Fibroblast of lung (primary cell): ENCODE results near the gene TMSB4X. TPM values are rescaled to one million over a fixed set of nuclear protein-coding genes. Genes with fewer than 3 reads are reported as not detected.

Experiments
- DNase-seq, 2 donors: peaks; one replicate each; pipeline versions ENCODE4 v3.0.0 to v3.0.0-alpha.2; 2010; ENCODE audit warnings: low read depth in 2 of 2
- H2AFZ ChIP-seq: 2 replicates; pipeline ENCODE4 v1.5.1; 2012; ENCODE audit warnings: low read length, control low read depth, inconsistent platforms
- H3K27ac ChIP-seq: 2 replicates; pipeline ENCODE4 v1.5.1; 2011; ENCODE audit warnings: low read length, control low read depth; ENCODE audit not compliant: insufficient read depth
- H3K27me3 ChIP-seq: 2 replicates; pipeline ENCODE4 v1.5.1; 2011; ENCODE audit warnings: mild to moderate bottlenecking, low read length; ENCODE audit not compliant: control insufficient read depth, insufficient read depth
- H3K36me3 ChIP-seq: 2 replicates; pipeline ENCODE4 v1.5.1; 2011; ENCODE audit warnings: low read length; ENCODE audit not compliant: control insufficient read depth, insufficient read depth
- H3K4me1 ChIP-seq: 2 replicates; pipeline ENCODE4 v1.5.1; 2011; ENCODE audit warnings: low read length; ENCODE audit not compliant: control insufficient read depth, insufficient read depth; ENCODE audit errors: extremely low read depth
- H3K4me2 ChIP-seq: 2 replicates; pipeline ENCODE4 v1.5.1; 2011; ENCODE audit warnings: low read length, control low read depth; ENCODE audit not compliant: insufficient read depth; ENCODE audit errors: extremely low read depth
- H3K4me3 ChIP-seq, 4 experiments: fragments of 200-600 bp in 1 of 4; sonication (generic) in 1 of 4; replicated peaks in 1 of 4; 2 replicates each; pipeline ENCODE4 v1.5.1; 2011 to 2016; ENCODE audit warnings: low read length in 4 of 4, low read depth in 3 of 4, mild to moderate bottlenecking in 3 of 4, control low read depth in 2 of 4, inconsistent platforms in 1 of 4, mixed read lengths in 1 of 4; ENCODE audit not compliant: insufficient read depth in 1 of 4; ENCODE audit errors: control extremely low read depth in 1 of 4
- H3K79me2 ChIP-seq: 2 replicates; pipeline ENCODE4 v1.5.1; 2012; ENCODE audit warnings: mild to moderate bottlenecking, low read length, inconsistent platforms; ENCODE audit not compliant: control insufficient read depth, insufficient read depth
- H3K9ac ChIP-seq: 2 replicates; pipeline ENCODE4 v1.5.1; 2011; ENCODE audit warnings: mild to moderate bottlenecking, low read length, control low read depth; ENCODE audit not compliant: insufficient read depth
- H3K9me3 ChIP-seq: 2 replicates; pipeline ENCODE4 v1.5.1; 2012; ENCODE audit warnings: low read depth, low read length; ENCODE audit not compliant: control insufficient read depth, insufficient read depth
- H4K20me1 ChIP-seq: 2 replicates; pipeline ENCODE4 v1.5.1; 2011; ENCODE audit warnings: low read length; ENCODE audit not compliant: control insufficient read depth, insufficient read depth; ENCODE audit errors: extremely low read depth
- CTCF ChIP-seq, 2 donors: IDR thresholded peaks in 1 of 2; conservative IDR thresholded peaks in 1 of 2; 1 replicate in 1 of 2; 2 replicates in 1 of 2; pipeline ENCODE4 v1.5.1; 2011 to 2012; ENCODE audit warnings: low read length in 2 of 2, control low read depth in 1 of 2, inconsistent platforms in 1 of 2, low read depth in 1 of 2, mild to moderate bottlenecking in 1 of 2
- EZH2 ChIP-seq: IDR thresholded peaks from 2 replicates; pipeline ENCODE4 v1.5.1; 2012; ENCODE audit warnings: low read length, control low read depth, mild to moderate bottlenecking; ENCODE audit errors: missing control alignments
- polyA plus RNA-seq, 2 donors: library from polyadenylated mRNA; depleted of rRNA in 1 of 2; stranded (reverse) in 1 of 2; unstranded in 1 of 2; fragments of >200 nt; gene quantifications; 2 replicates each; pipeline ENCODE4 v1.2.1, GENCODE V29; 2011 to 2012; ENCODE audit warnings: missing spikeins in 1 of 2
- total RNA-seq: library from RNA; depleted of rRNA; stranded (reverse); fragments of >200 nt; gene quantifications from 2 replicates; pipeline ENCODE4 v1.2.1, GENCODE V29; 2014

TMSB4X gene
- total and polyA plus RNA-seq, 2 donors (not counting 1 experiment from before 2014, with no cell fraction given), result 14,631 to 17,013 TPM

- TF ChIP-seq CTCF (conservative IDR thresholded peaks at IDR 0.05 in 1 of 2, IDR thresholded peaks at IDR 0.05 in 1 of 2; ENCODE audit: low read depth in 1 of 2, low read length in 2 of 2), result no peak
- no peak for TF ChIP-seq EZH2
- Histone ChIP-seq H3K9me3 (no peaks in the 10 kb centered on the region), H3K27me3 (no peaks in the 10 kb centered on the region), H3K4me1 (peaks cover 7% of the 10 kb centered on the region), H3K4me2 (no peak overlapping the region), H3K36me3 (no peaks in the 10 kb centered on the region), H4K20me1 (no peaks in the 10 kb centered on the region), H3K4me3 (no peak overlapping the region), H3K9ac (no peak overlapping the region), H2AFZ (no peak overlapping the region), H3K79me2 (no peaks in the 10 kb centered on the region), H3K27ac (no peak overlapping the region)
- DNase-seq, result no peak
Measured at GRCh38 chrX:13024986-13025385, 50.1 kb downstream of the TMSB4X start.

Other genes with a start within 250 kb of the TMSB4X start
- gene PRPS2, start 183.7 kb upstream of the TMSB4X start, total RNA-seq, result 25.3 and 44.2 TPM in 2 replicates
- gene PRPS2, start 183.7 kb upstream of the TMSB4X start, polyA plus RNA-seq, result 13.6 and 25.5 TPM in 2 replicates
- gene TLR7, start 108.0 kb upstream of the TMSB4X start, total RNA-seq, result not detected in 2 replicates
- not detected in 2 replicates for gene TLR7, start 108.0 kb upstream of the TMSB4X start, polyA plus RNA-seq
- not detected in 2 replicates for gene TLR8, start 68.5 kb upstream of the TMSB4X start, total RNA-seq
- gene TLR8, start 68.5 kb upstream of the TMSB4X start, polyA plus RNA-seq, result not detected in 2 replicates
- under 0.01 and 0.26 TPM in 2 replicates for gene FAM9C, start 69.5 kb downstream of the TMSB4X start, total RNA-seq
- 0.01 and 0.02 TPM in 2 replicates for gene FAM9C, start 69.5 kb downstream of the TMSB4X start, polyA plus RNA-seq